ENCODE measurements around the gene MAPRE2.

- TF ChIP-seq CTCF (conservative IDR thresholded peaks at IDR 0.05) (no peak), EZH2 (IDR thresholded peaks at IDR 0.05; ENCODE audit: low read depth) (no peak)
These were observed 42.0 kb downstream of the MAPRE2 start for GRCh38 chr18:35083174-35083712.

All from PC-9 (cell line).